Lung (tissue), 12 donors: ENCODE results near the gene CPNE8. TPM values are rescaled to one million over a fixed set of nuclear protein-coding genes. Genes with fewer than 3 reads are reported as not detected.

Experiments
- ATAC-seq: fragments of 200-7000 bp; cut with Tn5 transposase; one replicate; pipeline ENCODE4 v1.9.1; 2020; ENCODE audit warnings: moderate number of reproducible peaks; ENCODE audit not compliant: insufficient read depth, low FRiP score
- DNase-seq, 3 donors: peaks; one replicate each; pipeline ENCODE4 v3.0.0-alpha.2; 2013 to 2017
- H3K27ac ChIP-seq, 2 donors: one replicate each; pipeline ENCODE4 v1.5.1; 2013; ENCODE audit warnings: mild to moderate bottlenecking in 2 of 2, moderate library complexity in 2 of 2, control low read depth in 1 of 2, inconsistent platforms in 1 of 2, low read depth in 1 of 2, low read length in 1 of 2
- H3K27me3 ChIP-seq, 3 donors: one replicate each; pipeline ENCODE4 v1.5.1; 2013; ENCODE audit warnings: low read length in 2 of 3; ENCODE audit not compliant: control insufficient read depth in 3 of 3, insufficient read depth in 3 of 3
- H3K36me3 ChIP-seq, 4 donors: one replicate each; pipeline ENCODE4 v1.5.1; 2013; ENCODE audit warnings: low read length in 4 of 4, mild to moderate bottlenecking in 1 of 4, moderate library complexity in 1 of 4; ENCODE audit not compliant: control insufficient read depth in 4 of 4, insufficient read depth in 4 of 4
- H3K4me1 ChIP-seq, 5 donors: one replicate each; pipeline ENCODE4 v1.5.1; 2013; ENCODE audit warnings: low read length in 5 of 5, mild to moderate bottlenecking in 2 of 5, moderate library complexity in 1 of 5; ENCODE audit not compliant: control insufficient read depth in 5 of 5, insufficient read depth in 5 of 5
- H3K4me3 ChIP-seq: one replicate; pipeline ENCODE4 v1.5.1; 2013; ENCODE audit warnings: mild to moderate bottlenecking, control low read depth, moderate library complexity
- H3K9ac ChIP-seq, 2 donors: one replicate each; pipeline ENCODE4 v1.5.1; 2013; ENCODE audit warnings: low read length in 2 of 2, control low read depth in 1 of 2; ENCODE audit not compliant: insufficient read depth in 1 of 2
- H3K9me3 ChIP-seq, 4 donors: one replicate each; pipeline ENCODE4 v1.5.1; 2013; ENCODE audit warnings: low read length in 3 of 4, mild to moderate bottlenecking in 1 of 4, moderate library complexity in 1 of 4; ENCODE audit not compliant: control insufficient read depth in 4 of 4, insufficient read depth in 3 of 4
- WGBS, 2 donors: extraction: QIAGEN DNeasy Blood & Tissue Kit; methylation state at CpG; one replicate each; pipeline ENCODE4 v1.1.7; 2013; 5-methylcytosine and 5-hydroxymethylcytosine counted together
- polyA plus RNA-seq, 2 donors: library from polyadenylated mRNA; stranded (reverse); fragments of 200-250 nt; gene quantifications; one replicate each; pipeline ENCODE4 v1.2.1, GENCODE V29; 2013
- total RNA-seq, 2 donors: library from RNA; depleted of rRNA in 1 of 2; stranded (reverse); fragments of >200 nt in 1 of 2; gene quantifications; one replicate each; pipeline ENCODE4 v1.2.1, GENCODE V29; 2014 to 2021
- TF ChIP-seq, protein P1 (sequence below): IDR thresholded peaks from 2 replicates; pipeline ENCODE4 v1.5.1; 2012; ENCODE audit warnings: mild to moderate bottlenecking; ENCODE audit errors: control extremely low read depth, extremely low read depth
- donor health status: control.
- donor health status: control.
- donor health status: Bipolar disorder and iron deficiency.
- donor health status: healthy.
- donor health status: DM: yes; HTN: yes; CAD: no.

Gene CPNE8
- total and polyA plus RNA-seq, 4 donors: 9.2 to 20.1 (median 15.3) TPM

DNA sequence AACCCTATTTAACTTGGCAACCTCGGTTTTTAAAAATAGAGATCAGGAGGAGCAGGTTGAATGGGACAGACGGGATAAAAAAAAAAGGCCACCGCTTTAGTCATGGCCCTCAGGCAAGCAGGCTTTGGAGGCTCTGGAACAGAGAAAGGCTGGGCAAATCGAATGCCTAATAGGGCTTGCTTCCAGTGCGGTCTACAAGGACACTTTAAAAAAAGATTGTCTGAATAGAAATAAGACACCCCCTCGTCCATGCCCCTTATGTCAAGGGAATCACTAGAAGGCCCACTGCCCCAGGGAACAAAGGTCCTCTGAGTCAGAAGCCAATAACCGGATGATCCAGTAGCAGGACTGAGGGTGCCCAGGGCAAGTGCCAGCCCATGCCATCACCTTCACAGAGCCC is 265.8 kb downstream of the CPNE8 start:
- no peaks in the 10 kb centered on the region for H3K9me3 ChIP-seq
- no peak overlapping the region for H3K27ac ChIP-seq
- no peak overlapping the region for H3K4me3 ChIP-seq
- no peak overlapping the region for H3K9ac ChIP-seq
- WGBS, 2 donors: 79 to 88% methylated on average over 7 of the region's 7 CpGs
- TF ChIP-seq, protein P1, sequence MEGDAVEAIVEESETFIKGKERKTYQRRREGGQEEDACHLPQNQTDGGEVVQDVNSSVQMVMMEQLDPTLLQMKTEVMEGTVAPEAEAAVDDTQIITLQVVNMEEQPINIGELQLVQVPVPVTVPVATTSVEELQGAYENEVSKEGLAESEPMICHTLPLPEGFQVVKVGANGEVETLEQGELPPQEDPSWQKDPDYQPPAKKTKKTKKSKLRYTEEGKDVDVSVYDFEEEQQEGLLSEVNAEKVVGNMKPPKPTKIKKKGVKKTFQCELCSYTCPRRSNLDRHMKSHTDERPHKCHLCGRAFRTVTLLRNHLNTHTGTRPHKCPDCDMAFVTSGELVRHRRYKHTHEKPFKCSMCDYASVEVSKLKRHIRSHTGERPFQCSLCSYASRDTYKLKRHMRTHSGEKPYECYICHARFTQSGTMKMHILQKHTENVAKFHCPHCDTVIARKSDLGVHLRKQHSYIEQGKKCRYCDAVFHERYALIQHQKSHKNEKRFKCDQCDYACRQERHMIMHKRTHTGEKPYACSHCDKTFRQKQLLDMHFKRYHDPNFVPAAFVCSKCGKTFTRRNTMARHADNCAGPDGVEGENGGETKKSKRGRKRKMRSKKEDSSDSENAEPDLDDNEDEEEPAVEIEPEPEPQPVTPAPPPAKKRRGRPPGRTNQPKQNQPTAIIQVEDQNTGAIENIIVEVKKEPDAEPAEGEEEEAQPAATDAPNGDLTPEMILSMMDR: no peak
- no peaks in the 10 kb centered on the region for H3K27me3 ChIP-seq
- H3K4me1 ChIP-seq: no peaks in the 10 kb centered on the region
- DNase-seq (no peak), ATAC-seq (no peak)
- H3K36me3 ChIP-seq: no peaks in the 10 kb centered on the region

DNA sequence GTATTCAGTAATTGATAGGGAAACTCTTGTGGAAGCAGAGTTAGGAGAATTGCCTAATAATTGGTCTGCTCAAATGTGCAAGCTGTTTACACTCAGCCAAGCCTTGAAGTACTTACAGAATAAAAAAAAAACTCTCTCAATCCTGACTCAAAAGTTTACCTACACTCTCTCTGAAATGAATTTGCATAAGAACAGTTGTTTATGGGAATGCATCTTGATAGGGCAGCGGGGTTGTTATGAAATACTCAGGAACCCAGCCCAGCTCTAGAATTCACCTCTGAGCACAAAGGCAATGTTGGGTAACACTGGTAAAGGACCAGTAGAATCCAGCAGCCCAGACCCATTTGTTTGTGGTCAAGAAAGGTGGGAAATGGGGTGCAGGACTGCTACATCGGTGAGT is 267.0 kb downstream of the CPNE8 start:
- DNase-seq: no peak
- H3K4me1 ChIP-seq: no peaks in the 10 kb centered on the region
- TF ChIP-seq, protein P1: no peak
- no peak for ATAC-seq
- no peaks in the 10 kb centered on the region for H3K9me3 ChIP-seq
- H3K9ac ChIP-seq: no peak overlapping the region
- H3K27me3 ChIP-seq: no peaks in the 10 kb centered on the region
- H3K36me3 ChIP-seq: no peaks in the 10 kb centered on the region
- H3K4me3 ChIP-seq: no peak overlapping the region
- 73 to 85% methylated on average over 2 of the region's 2 CpGs for WGBS, 2 donors
- H3K27ac ChIP-seq: no peak overlapping the region

DNA sequence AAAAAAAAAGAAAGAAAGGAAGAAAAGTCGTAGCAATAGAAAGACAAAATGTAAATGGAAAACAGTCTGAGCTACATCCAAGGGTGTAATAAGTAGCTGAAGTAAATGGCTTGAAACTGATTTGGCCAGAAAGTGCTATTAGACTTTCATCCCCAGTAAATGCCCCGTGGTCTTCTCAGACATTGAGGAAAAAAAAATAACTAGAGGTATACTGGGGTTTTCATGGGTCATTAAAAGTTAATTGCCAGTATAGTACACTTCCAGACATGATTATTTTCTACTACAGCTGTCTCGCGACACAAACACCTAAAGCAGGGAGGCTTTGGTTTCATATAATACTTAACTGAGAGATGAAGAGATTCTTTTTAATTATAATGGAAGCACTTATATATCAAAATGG is 271.9 kb downstream of the CPNE8 start:
- Histone ChIP-seq H3K4me1 (no peaks in the 10 kb centered on the region), H3K27ac (no peak overlapping the region), H3K9me3 (peaks cover 0 to 3% (median 0%) of the 10 kb centered on the region in 4 donors), H3K27me3 (no peaks in the 10 kb centered on the region), H3K36me3 (no peaks in the 10 kb centered on the region), H3K4me3 (no peak overlapping the region), H3K9ac (no peak overlapping the region)
- 81 to 85% methylated on average over 4 of the region's 4 CpGs for WGBS, 2 donors
- ATAC-seq: no peak
- DNase-seq: no peak
- TF ChIP-seq, protein P1: no peak

DNA sequence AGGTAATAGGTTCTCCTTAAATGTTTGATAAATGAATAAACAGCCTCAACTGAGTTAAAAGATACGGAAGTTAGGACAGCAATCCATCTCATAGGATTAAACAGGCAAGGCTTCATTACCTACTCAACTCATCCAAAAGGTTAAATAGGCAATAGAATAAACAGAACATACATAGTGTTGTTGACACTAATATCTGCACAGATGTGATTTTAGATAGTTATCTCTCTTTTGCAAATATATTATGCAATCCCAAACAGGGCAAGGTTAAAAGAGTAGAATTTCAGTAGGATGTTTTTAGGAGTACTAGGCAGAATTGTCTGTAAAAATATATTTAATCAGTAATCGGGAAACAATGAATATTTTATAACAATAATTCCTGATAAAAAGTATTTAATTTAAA is 276.3 kb downstream of the CPNE8 start:
- no peaks in the 10 kb centered on the region for H3K36me3 ChIP-seq
- H3K9ac ChIP-seq: no peak overlapping the region
- H3K9me3 ChIP-seq: peaks cover 0 to 3% (median 0%) of the 10 kb centered on the region in 4 donors
- no peaks in the 10 kb centered on the region for H3K4me1 ChIP-seq
- no peak overlapping the region for H3K4me3 ChIP-seq
- no peaks in the 10 kb centered on the region for H3K27me3 ChIP-seq
- DNase-seq: no peak
- TF ChIP-seq, protein P1: no peak
- WGBS, 2 donors: 91 to 93% methylated on average over 2 of the region's 2 CpGs
- H3K27ac ChIP-seq: no peak overlapping the region
- ATAC-seq: no peak
